Measurements from ENCODE around the gene RHOBTB1.

RHOBTB1 gene

GRCh38 chr10:60913657-60914056 is 30.3 kb downstream of the RHOBTB1 start:
- H3K36me3 ChIP-seq = peaks cover 21% of the 10 kb centered on the region
- TF ChIP-seq, protein P1, sequence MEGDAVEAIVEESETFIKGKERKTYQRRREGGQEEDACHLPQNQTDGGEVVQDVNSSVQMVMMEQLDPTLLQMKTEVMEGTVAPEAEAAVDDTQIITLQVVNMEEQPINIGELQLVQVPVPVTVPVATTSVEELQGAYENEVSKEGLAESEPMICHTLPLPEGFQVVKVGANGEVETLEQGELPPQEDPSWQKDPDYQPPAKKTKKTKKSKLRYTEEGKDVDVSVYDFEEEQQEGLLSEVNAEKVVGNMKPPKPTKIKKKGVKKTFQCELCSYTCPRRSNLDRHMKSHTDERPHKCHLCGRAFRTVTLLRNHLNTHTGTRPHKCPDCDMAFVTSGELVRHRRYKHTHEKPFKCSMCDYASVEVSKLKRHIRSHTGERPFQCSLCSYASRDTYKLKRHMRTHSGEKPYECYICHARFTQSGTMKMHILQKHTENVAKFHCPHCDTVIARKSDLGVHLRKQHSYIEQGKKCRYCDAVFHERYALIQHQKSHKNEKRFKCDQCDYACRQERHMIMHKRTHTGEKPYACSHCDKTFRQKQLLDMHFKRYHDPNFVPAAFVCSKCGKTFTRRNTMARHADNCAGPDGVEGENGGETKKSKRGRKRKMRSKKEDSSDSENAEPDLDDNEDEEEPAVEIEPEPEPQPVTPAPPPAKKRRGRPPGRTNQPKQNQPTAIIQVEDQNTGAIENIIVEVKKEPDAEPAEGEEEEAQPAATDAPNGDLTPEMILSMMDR (IDR thresholded peaks at IDR 0.05; ENCODE audit: low read depth, low read length) = no peak

GRCh38 chr10:60913071-60913470 is 30.9 kb downstream of the RHOBTB1 start:
- no peak for DNase-seq
- Histone ChIP-seq H3K27me3 (ENCODE audit: insufficient read depth, low read depth, severe bottlenecking) (no peaks in the 10 kb centered on the region), H3K36me3 (peaks cover 21% of the 10 kb centered on the region), H3K9me3 (ENCODE audit: severe bottlenecking) (no peaks in the 10 kb centered on the region), H3K4me3 (ENCODE audit: low read depth, low read length) (no peak overlapping the region), H3K27ac (no peak overlapping the region)
- TF ChIP-seq, protein P1 (IDR thresholded peaks at IDR 0.05; ENCODE audit: low read depth, low read length) = no peak

More at GRCh38 chr10:60913657-60914056, 30.3 kb downstream of the RHOBTB1 start:
- no peaks in the 10 kb centered on the region for H3K9me3 ChIP-seq (ENCODE audit: severe bottlenecking)
- H3K4me3 ChIP-seq (ENCODE audit: low read depth, low read length) = no peak overlapping the region
- H3K27me3 ChIP-seq (ENCODE audit: insufficient read depth, low read depth, severe bottlenecking) = no peaks in the 10 kb centered on the region
- no peak overlapping the region for H3K27ac ChIP-seq
- no peak for DNase-seq

GRCh38 chr10:60911715-60912114 is 32.3 kb downstream of the RHOBTB1 start:
- no peaks in the 10 kb centered on the region for H3K9me3 ChIP-seq (ENCODE audit: severe bottlenecking)
- H3K4me3 ChIP-seq (ENCODE audit: low read depth, low read length) = no peak overlapping the region
- TF ChIP-seq, protein P1 (IDR thresholded peaks at IDR 0.05; ENCODE audit: low read depth, low read length) = no peak
- DNase-seq = no peak
- H3K27ac ChIP-seq = no peak overlapping the region
- H3K36me3 ChIP-seq = peaks cover 21% of the 10 kb centered on the region
- no peaks in the 10 kb centered on the region for H3K27me3 ChIP-seq (ENCODE audit: insufficient read depth, low read depth, severe bottlenecking)

- Histone ChIP-seq H3K9me3 (ENCODE audit: severe bottlenecking) (no peaks in the 10 kb centered on the region), H3K27me3 (ENCODE audit: insufficient read depth, low read depth, severe bottlenecking) (no peaks in the 10 kb centered on the region), H3K27ac (no peak overlapping the region), H3K36me3 (peaks cover 21% of the 10 kb centered on the region), H3K4me3 (ENCODE audit: low read depth, low read length) (no peak overlapping the region)
- TF ChIP-seq, protein P1 (IDR thresholded peaks at IDR 0.05; ENCODE audit: low read depth, low read length) = no peak
- DNase-seq = no peak
Measured at GRCh38 chr10:60911216-60911615, 32.8 kb downstream of the RHOBTB1 start.

- Histone ChIP-seq H3K27me3 (ENCODE audit: insufficient read depth, low read depth, severe bottlenecking) (no peaks in the 10 kb centered on the region), H3K27ac (no peak overlapping the region), H3K36me3 (peaks cover 21% of the 10 kb centered on the region), H3K4me3 (ENCODE audit: low read depth, low read length) (no peak overlapping the region), H3K9me3 (ENCODE audit: severe bottlenecking) (no peaks in the 10 kb centered on the region)
- no peak for DNase-seq
- TF ChIP-seq, protein P1 (IDR thresholded peaks at IDR 0.05; ENCODE audit: low read depth, low read length) = no peak
Measured at GRCh38 chr10:60910543-60910942, 33.4 kb downstream of the RHOBTB1 start.

- H3K9me3 ChIP-seq (ENCODE audit: severe bottlenecking) = no peaks in the 10 kb centered on the region
- DNase-seq = no peak
Measured at GRCh38 chr10:60908896-60909295, 35.1 kb downstream of the RHOBTB1 start.

More at GRCh38 chr10:60908896-60909295, 35.1 kb downstream of the RHOBTB1 start:
- TF ChIP-seq, protein P1 (IDR thresholded peaks at IDR 0.05; ENCODE audit: low read depth, low read length) = no peak
- Histone ChIP-seq H3K27me3 (ENCODE audit: insufficient read depth, low read depth, severe bottlenecking) (no peaks in the 10 kb centered on the region), H3K36me3 (peaks cover 21% of the 10 kb centered on the region), H3K27ac (no peak overlapping the region), H3K4me3 (ENCODE audit: low read depth, low read length) (no peak overlapping the region)

Measured in WERI-Rb-1 (cell line).